ENCODE results near the gene AOC1.

Gene AOC1

DNA sequence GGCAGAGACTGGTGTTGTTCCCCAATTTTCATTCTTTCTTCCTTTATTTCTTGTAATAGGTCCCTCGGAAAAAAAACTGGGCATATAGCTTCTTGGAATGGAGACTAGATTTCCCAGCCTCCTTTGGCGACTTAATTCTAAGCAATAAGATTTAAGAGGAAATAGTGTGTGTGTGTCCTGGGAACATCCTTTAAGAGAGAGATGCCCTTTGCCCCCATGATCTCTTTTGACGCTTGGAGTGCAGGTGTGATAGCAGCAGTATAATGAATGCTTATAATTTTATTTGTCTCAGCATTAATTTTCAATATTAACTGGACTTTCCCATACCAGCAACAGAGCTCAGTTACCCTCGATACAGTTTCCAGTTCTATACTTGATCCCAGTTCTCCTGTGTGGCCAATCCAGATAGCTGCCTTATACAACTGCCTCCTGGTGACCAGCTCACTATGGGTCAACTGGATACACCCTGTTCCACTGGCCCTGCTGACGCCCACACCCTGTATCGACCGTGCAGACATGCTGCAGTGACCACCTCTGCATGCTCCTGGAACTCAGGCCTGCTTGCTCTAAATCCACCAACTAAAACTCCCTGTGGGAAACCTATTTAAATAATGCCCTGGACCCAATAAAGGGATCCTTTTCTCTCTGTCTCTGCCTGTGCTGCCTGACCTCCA is 37.9 kb upstream of the AOC1 start:
- TF ChIP-seq, protein P1, sequence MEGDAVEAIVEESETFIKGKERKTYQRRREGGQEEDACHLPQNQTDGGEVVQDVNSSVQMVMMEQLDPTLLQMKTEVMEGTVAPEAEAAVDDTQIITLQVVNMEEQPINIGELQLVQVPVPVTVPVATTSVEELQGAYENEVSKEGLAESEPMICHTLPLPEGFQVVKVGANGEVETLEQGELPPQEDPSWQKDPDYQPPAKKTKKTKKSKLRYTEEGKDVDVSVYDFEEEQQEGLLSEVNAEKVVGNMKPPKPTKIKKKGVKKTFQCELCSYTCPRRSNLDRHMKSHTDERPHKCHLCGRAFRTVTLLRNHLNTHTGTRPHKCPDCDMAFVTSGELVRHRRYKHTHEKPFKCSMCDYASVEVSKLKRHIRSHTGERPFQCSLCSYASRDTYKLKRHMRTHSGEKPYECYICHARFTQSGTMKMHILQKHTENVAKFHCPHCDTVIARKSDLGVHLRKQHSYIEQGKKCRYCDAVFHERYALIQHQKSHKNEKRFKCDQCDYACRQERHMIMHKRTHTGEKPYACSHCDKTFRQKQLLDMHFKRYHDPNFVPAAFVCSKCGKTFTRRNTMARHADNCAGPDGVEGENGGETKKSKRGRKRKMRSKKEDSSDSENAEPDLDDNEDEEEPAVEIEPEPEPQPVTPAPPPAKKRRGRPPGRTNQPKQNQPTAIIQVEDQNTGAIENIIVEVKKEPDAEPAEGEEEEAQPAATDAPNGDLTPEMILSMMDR (conservative IDR thresholded peaks at IDR 0.05): no peak
- no peak overlapping the region for H3K27ac ChIP-seq

DNA sequence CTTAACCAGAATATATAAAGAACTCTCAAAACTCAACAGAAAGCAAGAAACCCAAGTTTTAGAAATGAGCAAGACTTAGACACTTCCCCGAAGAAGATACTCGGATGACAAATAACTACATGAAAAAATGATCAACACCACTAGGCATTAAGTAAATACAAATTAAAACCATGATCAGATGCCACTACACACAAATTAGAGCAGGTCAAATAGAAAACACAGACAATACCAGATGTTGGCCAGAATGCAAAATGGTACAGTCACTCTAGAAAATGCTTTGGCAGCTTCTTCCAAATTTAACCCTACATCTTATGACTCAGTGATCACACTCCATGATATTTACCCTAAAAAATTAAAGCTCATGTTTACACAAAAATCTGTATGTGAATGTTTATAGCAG is 33.3 kb upstream of the AOC1 start:
- H3K27ac ChIP-seq: no peak overlapping the region

DNA sequence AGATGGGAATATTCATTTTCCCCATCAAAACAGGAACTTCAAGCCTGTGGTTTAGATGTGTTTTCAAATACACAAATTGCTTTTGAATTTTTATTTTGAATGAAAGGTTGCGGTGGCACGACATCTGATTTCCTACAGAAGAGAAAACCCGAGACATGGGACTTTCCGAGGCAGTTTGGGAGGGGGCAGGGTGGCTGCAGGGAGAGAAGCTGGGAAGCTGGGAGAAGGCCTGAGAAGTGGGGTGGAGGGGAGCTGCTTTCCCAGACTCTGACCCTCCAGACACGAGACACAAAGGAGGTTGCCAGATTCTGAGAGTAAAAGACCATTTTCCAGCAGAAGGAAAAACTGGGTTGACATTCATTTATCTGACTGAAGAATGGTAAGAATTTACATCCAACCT is 32.2 kb upstream of the AOC1 start:
- no peak overlapping the region for H3K27ac ChIP-seq
- TF ChIP-seq, protein P1 (conservative IDR thresholded peaks at IDR 0.05): no peak

More for the DNA sequence above, 33.3 kb upstream of the AOC1 start:
- TF ChIP-seq, protein P1 (conservative IDR thresholded peaks at IDR 0.05): no peak

DNA sequence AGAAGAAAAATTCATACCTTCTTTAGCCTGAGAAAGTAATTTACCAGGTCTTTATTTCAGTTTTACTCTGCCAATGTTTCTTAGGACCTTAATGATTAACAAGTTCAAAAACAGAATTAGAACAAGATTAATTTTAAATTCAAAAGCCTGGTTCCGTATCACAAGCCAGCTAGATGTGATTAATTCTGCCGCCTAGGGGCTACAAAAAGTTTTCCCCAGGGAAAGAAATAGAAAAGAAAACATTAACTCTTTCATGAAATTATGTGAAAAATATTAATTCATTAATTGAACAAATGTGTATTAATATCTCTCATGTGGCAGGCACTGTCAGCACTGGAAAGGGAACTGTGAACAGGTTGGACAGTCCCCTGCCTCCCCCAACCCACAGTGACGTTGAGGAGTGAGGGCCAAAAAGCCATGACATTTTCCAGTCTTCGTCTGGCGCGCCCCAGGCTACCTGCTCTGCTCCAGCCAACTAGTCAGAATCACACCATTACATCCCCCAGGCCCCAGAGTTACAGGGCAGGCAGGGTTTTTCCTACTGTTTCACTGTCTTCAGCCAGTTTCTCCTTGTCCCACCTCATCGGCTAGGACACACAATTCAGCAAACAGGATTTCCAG is 31.6 kb upstream of the AOC1 start:
- H3K27ac ChIP-seq: no peak overlapping the region
- TF ChIP-seq, protein P1 (conservative IDR thresholded peaks at IDR 0.05): no peak

DNA sequence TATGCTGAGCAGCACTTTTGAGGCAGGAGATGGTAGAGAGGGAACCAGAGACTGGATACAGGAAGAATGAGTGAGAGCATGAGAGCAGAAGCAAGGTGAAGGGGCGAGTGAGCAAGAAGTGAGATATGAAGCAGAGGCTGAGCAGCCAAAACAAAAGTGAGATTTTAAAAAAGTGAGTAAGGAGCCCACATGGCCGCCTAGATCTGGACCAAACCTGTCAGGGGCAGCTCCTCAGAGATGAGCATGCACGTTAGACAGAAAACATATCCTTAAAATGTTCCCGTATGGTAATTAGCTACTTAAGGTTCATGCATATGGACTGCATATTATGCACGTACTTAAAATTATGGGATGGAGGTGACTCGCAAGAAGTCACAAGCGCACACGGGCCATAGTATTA is 29.3 kb upstream of the AOC1 start:
- H3K27ac ChIP-seq: no peak overlapping the region
- TF ChIP-seq, protein P1 (conservative IDR thresholded peaks at IDR 0.05): no peak

DNA sequence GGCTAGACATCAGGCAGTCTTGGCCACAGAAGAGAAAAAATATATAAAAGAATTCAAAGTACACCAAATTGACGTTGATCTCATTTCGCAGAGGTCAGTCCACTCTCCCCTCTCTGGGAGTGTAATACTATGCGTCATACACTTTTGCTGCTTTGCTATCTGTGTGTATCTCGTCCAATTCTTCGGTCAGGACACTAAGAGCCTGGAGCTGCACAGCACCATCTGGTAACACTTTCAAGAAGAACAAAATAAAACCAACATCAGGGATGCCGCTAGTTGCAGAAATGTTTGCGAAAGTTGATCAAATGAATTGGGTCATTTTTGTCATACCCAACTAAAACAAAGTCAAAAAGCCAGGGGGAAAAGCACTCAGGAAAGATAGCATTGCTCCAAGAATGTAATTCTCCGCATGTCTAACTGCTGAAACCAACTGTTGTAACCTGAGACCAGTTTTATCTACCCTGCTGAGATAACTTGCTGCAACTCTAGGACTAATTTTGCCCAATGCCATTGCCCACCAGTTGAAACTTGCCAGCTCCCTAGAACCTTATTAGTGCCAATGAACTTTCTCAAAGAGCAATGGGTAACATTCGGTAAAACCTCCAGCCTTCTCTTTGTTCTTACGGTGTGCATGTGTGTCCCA is 28.7 kb upstream of the AOC1 start:
- TF ChIP-seq, protein P1 (conservative IDR thresholded peaks at IDR 0.05): no peak
- no peak overlapping the region for H3K27ac ChIP-seq

DNA sequence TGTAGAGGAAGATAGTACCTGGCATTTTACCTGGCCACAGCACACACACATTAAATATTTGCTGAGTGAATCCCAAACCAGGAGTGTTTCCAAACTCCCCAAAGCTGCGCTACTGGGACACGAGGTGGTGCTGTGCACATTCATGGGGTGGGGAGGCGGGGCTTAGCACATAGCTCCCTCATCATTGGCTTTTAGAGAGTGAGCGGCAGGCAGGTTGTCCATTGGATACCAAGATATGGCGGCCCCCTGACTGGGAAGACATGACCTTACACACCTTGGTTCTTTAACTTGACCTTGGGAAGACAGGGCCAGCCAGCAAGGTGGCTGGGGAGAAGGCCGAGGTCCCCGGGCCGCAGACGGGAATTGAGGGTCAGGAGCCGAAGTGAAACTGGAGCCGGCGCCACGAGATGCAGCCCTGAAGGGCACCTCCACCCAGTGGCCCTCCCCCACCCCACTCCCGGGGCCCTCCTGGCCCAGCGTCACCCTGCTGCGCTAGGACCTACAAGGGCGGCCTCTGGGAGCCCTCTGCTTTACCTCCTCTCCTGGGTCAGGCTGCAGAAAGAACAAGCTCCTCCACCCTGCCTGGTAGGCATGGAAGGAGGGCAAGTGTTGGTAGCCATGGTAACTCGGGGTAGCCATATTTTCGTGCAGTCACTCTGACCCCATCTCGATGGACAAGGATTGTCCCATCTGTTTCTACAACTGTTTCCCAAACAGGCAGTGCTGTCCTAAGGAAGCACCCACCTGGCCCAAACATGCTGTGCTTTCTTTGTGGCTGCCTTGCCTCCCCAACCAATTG is 27.7 kb upstream of the AOC1 start:
- TF ChIP-seq, protein P1 (conservative IDR thresholded peaks at IDR 0.05): no peak
- no peak overlapping the region for H3K27ac ChIP-seq
